ENCODE results near the gene AK9.

The AK9 gene

GRCh38 chr6:109510358-109510757, 180.6 kb downstream of the AK9 start:
- no peak for DNase-seq

- no peak for DNase-seq
These were observed 182.7 kb downstream of the AK9 start for GRCh38 chr6:109508166-109508860.

GRCh38 chr6:109507490-109508072, 183.4 kb downstream of the AK9 start:
- DNase-seq = no peak

- DNase-seq = no peak
These were observed 184.2 kb downstream of the AK9 start for GRCh38 chr6:109506841-109507240.

GRCh38 chr6:109506314-109506713, 184.7 kb downstream of the AK9 start:
- no peak for DNase-seq

- DNase-seq = no peak
These were observed 187.4 kb downstream of the AK9 start for GRCh38 chr6:109503327-109504224.

- no peak for DNase-seq
These were observed 192.1 kb downstream of the AK9 start for GRCh38 chr6:109498936-109499335.

GRCh38 chr6:109498052-109498451, 192.9 kb downstream of the AK9 start:
- no peak for DNase-seq

GRCh38 chr6:109496036-109496772, 194.8 kb downstream of the AK9 start:
- DNase-seq = no peak

GRCh38 chr6:109493865-109494264, 197.1 kb downstream of the AK9 start:
- no peak for DNase-seq

GRCh38 chr6:109491207-109491938, 199.6 kb downstream of the AK9 start:
- DNase-seq = no peak

GRCh38 chr6:109490713-109491112, 200.3 kb downstream of the AK9 start:
- no peak for DNase-seq

GRCh38 chr6:109488001-109488400, 203.0 kb downstream of the AK9 start:
- no peak for DNase-seq

GRCh38 chr6:109486068-109486467, 204.9 kb downstream of the AK9 start:
- DNase-seq = no peak

- DNase-seq = no peak
These were observed 205.6 kb downstream of the AK9 start for GRCh38 chr6:109485266-109485935.

- no peak for DNase-seq
These were observed 206.9 kb downstream of the AK9 start for GRCh38 chr6:109484122-109484521.

- DNase-seq = peak; percentile 9
These were observed 207.3 kb downstream of the AK9 start for GRCh38 chr6:109483735-109484057.

GRCh38 chr6:109482905-109483734, 207.9 kb downstream of the AK9 start, which contains the start of gene ZBTB24:
TSS of gene ZBTB24 (minus strand) at chr6:109483219. CDS start at chr6:109482026, 1,193 bp downstream.
- DNase-seq = peak; percentile 90

GRCh38 chr6:109480993-109481480, 210.0 kb downstream of the AK9 start:
- no peak for DNase-seq

All from fibroblast of skin of back (primary cell).